ENCODE measurements around the gene FEM1C.

GRCh38 chr5:115478281-115478680 lies 66.3 kb downstream of the FEM1C start:
- TF ChIP-seq CTCF (IDR thresholded peaks at IDR 0.05 in 8 of 11, conservative IDR thresholded peaks at IDR 0.05 in 3 of 11) (no peak), POLR2AphosphoS5 (IDR thresholded peaks at IDR 0.05) (no peak)

Measured in spleen (tissue), 7 donors.